Keratinocyte (primary cell): ENCODE measurements around the gene JPT2.

Experiments
- CTCF ChIP-seq, 3 experiments: IDR thresholded peaks in 1 of 3; conservative IDR thresholded peaks in 1 of 3; optimal IDR thresholded peaks in 1 of 3; 2 replicates in 2 of 3; 3 replicates in 1 of 3; pipeline versions ENCODE3 to v1.5.1; 2011; ENCODE audit warnings: low read length in 3 of 3, mild to moderate bottlenecking in 3 of 3, moderate library complexity in 2 of 3, control low read depth in 1 of 3, inconsistent platforms in 1 of 3; ENCODE audit not compliant: insufficient read depth in 2 of 3; ENCODE audit errors: extremely low read depth in 1 of 3
- EZH2 ChIP-seq: IDR thresholded peaks from one replicate; pipeline ENCODE4 v1.6.1; 2012; ENCODE audit warnings: inconsistent platforms, mild to moderate bottlenecking, low read length, moderate library complexity

- TF ChIP-seq CTCF (optimal IDR thresholded peaks at IDR 0.05 in 1 of 3, IDR thresholded peaks at IDR 0.05 in 1 of 3, conservative IDR thresholded peaks at IDR 0.05 in 1 of 3; ENCODE audit: extremely low read depth in 1 of 3, insufficient read depth in 2 of 3, low read length in 3 of 3) (peak; percentile 61 to 95 (median 77)), EZH2 (no peak)
Measured at GRCh38 chr16:1705688-1706385, 27.8 kb downstream of the JPT2 start, which contains the start of gene MAPK8IP3.
